LNCaP clone FGC (cell line): ENCODE results near the gene PIBF1.

Experiments
- DNase-seq: peaks from one replicate; pipeline ENCODE4 v3.0.0-alpha.2; 2011; ENCODE audit warnings: low read depth
- H3K4me3 ChIP-seq: 2 replicates; pipeline ENCODE4 v1.5.1; 2011; ENCODE audit warnings: mild to moderate bottlenecking, low read depth, low read length, control low read depth
- CTCF ChIP-seq: IDR thresholded peaks from 2 replicates; pipeline ENCODE4 v1.5.1; 2012; ENCODE audit warnings: mild to moderate bottlenecking; ENCODE audit not compliant: control insufficient read depth, insufficient read depth; ENCODE audit errors: extremely low read depth

PIBF1 gene

GRCh38 chr13:73058064-73058313 is 276.1 kb downstream of the PIBF1 start:
- H3K4me3 ChIP-seq = peak overlapping the region; percentile 35
- no peak for TF ChIP-seq CTCF
- DNase-seq = no peak

GRCh38 chr13:73058432-73058735 is 276.5 kb downstream of the PIBF1 start:
- DNase-seq = no peak
- H3K4me3 ChIP-seq = peak overlapping the region; percentile 35
- no peak for TF ChIP-seq CTCF

DNA sequence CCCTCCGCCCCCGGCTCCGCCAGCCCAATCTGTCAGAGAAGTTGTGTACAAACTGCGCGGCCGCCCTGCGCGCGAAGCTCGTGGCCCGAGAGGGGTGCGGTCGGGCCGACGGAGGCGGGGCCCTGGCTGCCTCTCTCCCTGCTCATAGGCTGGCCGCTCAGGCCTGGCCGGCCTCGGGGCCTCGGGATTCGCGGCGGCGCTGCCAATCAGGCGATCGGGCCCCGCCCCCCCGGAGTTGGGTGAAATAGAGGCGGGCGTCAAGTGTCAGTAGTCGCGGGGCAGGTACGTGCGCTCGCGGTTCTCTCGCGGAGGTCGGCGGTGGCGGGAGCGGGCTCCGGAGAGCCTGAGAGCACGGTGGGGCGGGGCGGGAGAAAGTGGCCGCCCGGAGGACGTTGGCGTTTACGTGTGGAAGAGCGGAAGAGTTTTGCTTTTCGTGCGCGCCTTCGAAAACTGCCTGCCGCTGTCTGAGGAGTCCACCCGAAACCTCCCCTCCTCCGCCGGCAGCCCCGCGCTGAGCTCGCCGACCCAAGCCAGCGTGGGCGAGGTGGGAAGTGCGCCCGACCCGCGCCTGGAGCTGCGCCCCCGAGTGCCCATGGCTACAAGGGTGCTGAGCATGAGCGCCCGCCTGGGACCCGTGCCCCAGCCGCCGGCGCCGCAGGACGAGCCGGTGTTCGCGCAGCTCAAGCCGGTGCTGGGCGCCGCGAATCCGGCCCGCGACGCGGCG is 277.0 kb downstream of the PIBF1 start, which contains the start of gene KLF5:
Gene KLF5, plus strand, starts transcription at position 270 of the 724 bp plus-strand sequence. Its CDS starts 323 bp downstream, at position 593.
- 0 out of 2 replicates have a peak, but pooled peaks have one; percentile 7 for TF ChIP-seq CTCF
- DNase-seq = peak; percentile 47
- H3K4me3 ChIP-seq = peak within 1 kb of the TSS; percentile 50

GRCh38 chr13:73059460-73060250 is 277.7 kb downstream of the PIBF1 start:
- peak; percentile 56 for TF ChIP-seq CTCF
- DNase-seq = no peak

GRCh38 chr13:73060251-73061160 is 278.6 kb downstream of the PIBF1 start:
- TF ChIP-seq CTCF = no peak
- peak overlapping the region; percentile 50 for H3K4me3 ChIP-seq
- no peak for DNase-seq

More at GRCh38 chr13:73059460-73060250, 277.7 kb downstream of the PIBF1 start:
- peak overlapping the region; percentile 50 for H3K4me3 ChIP-seq

DNA sequence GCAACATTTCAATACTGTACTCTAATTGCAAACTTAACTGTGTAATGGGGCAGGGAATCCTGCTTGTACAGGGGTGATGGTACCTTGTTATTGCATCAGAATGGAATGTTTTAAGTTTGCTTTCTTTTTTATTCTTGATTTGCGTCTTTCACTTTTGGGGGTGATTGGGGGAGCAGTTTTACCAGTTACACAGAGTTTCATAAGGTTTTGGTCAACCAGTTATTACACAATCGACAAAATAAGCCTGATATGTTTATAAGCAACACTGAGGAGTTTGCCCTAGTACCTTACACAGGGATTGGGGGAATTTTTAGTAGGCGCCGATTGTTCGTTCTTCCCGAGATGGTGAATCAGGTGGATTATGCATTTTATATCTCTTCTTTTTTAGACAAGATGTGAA is 279.5 kb downstream of the PIBF1 start:
- DNase-seq = no peak
- no peak overlapping the region for H3K4me3 ChIP-seq
- TF ChIP-seq CTCF = no peak
